CD4-positive, alpha-beta T cell treated with Interleukin-1 beta for 1 hour (primary cell): ENCODE results near the gene UTF1.
A peak's percentile ranks its signal among the peaks of the same experiment; 100 is the strongest.
"Not testable (repeated sequence)": the region's sequence is repeated elsewhere in the genome, so short reads cannot be mapped to it uniquely, and the experiment has no call there.

ENCODE experiments used
- DNase-seq, 2 donors: peaks; one replicate each; pipeline ENCODE4 v3.0.0-alpha.2; 2020 to 2022

UTF1 gene

DNA sequence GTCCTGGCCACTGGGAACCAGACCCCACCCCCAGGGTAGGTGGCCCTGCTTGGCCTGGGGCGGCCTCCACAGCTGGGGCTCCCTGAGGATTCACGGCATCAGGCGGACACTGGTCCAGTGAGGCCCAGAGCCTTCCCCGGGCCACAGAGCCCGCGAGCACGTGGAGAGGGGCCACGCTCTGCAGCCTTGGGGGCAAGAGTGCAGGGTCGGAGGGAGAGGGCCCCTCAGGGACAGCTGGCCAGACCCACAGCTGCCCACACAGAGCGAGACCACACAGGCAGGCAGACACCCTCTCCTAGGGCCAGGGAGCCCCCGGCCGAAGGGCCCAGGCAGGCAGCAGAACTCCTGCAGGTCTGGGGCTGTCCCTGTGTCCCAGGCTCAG, 18.3 kb downstream of the UTF1 start:
- no peak for DNase-seq

DNA sequence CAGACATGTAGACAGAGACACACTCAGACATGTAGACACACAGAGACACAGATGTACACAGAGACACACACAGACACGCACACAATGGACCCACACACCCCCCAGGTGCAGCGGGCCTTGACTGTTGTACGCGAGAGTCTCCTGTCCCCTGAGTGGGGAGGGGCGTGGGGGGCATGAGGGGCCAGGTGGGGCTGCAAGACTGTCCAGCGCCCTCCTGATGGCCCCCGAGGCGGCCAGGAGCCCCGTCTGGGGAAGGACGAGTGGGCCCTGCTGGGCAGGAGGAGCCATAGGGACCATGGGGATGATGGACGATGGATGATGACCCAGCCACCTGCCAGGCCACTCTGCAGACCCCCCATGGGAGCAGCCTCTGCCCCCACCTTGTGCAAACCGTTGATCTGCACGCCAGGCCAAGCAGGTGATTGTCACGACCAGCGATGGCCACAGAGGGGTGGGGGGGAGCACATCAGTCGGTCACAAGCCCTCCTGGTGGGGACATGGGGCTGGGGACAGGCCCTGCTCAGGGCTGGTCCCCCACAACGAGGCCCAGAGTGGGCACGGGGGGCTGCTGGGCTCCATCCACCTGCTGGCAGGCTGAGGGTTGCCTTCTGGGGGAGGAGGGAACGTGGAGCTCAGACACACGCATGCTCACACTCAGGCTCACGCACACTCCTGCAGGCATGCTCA, 19.2 kb downstream of the UTF1 start:
- no peak for DNase-seq

DNA sequence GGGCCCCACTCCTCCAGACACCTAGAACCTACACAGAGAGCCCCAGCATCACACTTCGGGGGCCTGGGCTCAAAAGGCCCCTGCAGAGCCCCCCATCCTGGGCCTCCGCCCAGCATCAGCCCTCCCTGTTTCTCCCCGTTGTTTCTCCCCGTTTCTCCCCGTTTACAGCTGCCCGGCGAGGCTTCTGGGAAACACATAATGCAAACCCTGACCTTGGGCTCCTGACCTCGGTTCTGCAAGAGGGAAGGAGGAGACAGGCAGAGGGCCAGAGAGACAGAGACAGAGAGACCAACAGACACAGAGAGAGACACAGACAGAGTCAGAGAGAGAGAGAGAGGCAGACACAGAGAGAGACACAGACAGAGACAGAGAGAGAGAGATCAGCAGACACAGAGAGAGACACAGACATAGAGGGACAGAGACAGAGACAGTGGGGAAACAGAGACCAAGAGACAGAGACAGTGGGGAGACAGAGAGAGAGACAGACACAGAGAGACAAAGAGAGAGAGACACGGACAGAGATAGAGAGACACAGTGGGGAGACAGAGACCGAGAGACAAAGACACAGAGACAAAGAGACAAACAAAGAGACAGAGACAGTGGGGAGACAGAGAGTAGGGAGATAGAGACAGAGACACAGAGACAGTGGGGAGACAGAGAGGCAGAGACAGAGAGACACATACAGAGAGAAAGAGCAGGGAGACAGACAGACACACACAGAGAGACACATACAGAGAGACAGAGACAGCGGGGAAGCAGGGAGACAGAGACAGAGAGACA, 20.1 kb downstream of the UTF1 start:
- DNase-seq: no peak

DNA sequence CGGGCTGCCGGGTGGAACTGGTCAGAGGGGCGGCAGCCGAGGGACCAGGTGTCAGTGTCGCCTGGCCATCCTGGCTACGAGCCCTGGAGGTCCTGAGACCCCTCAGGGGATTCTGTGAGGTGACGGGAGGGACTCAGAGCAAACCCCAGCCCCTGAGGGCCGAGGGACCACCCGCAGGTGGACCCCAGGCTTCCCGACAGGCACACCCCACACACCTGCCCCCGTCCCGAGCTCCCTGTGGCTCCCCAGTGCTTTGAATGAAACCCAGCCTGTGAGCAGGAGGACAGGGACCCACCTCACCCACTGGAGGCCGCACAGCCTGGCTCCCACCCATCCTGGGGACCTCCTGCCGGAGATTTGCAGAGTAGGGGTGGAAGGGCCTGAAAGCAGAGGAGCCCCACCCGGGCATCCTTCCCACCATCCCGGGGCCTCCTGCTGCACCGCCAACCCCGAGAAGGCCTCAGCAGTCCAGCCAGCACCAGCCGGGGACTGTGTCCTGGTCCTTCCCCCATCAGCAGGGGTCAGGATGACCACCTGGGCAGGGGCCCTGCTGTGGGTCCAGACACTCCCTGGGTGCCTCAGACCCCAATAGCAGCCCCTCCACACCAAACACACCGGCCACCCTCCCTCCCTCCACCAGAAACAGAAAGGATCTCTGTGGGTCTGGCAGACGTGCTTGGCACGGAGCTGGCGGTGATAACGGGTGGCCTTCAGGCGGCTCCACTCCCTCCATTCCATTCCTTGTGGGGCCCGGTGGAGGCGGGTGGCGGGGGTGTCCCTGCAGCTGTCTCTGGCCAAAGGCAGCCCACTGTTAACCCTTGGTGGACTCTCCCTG, 21.6 kb downstream of the UTF1 start:
- DNase-seq: no peak

DNA sequence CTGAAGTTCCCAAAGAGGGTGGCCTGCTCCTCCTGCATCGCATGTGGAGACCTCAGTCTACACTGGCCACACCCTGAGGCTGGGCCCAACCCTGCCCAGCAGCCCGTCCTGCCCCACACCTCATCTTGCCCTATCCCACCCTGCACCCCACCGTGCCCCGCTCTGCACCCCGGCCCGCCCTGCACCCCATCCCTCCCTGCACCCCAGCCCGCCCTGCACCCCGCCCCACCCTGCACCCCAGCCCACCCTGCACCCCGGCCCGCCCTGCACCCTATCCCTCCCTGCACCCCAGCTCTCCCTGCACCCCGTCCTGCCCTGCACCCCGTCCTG, 22.2 kb downstream of the UTF1 start:
- DNase-seq: no peak

DNA sequence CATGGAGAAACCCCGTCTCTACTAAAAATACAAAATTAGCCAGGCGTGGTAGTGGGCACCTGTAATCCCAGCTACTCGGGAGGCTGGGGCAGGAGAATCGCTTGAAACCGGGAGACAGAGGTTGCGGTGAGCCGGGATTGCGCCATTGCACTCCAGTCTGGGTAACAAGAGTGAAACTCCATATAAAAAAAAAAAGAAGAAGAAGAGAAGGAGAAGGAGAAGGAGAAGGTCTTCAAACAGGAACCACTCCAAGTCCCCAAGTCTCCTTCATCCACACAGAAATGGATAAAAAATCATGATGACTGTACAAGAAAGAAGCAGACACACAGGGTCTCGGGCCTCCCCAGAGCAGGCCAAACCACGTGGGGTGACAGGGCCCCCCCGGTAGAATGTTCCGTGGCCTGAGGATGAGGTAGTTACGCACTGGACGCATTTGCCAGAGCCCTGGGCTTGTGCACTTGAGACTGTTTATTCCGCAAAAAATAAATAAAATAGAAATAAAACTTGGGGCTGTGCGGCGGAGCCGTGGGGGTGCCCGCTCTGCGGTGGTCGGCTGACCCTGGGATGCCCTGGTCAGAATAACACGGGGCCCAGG, 23.4 kb downstream of the UTF1 start:
- DNase-seq: no peak

DNA sequence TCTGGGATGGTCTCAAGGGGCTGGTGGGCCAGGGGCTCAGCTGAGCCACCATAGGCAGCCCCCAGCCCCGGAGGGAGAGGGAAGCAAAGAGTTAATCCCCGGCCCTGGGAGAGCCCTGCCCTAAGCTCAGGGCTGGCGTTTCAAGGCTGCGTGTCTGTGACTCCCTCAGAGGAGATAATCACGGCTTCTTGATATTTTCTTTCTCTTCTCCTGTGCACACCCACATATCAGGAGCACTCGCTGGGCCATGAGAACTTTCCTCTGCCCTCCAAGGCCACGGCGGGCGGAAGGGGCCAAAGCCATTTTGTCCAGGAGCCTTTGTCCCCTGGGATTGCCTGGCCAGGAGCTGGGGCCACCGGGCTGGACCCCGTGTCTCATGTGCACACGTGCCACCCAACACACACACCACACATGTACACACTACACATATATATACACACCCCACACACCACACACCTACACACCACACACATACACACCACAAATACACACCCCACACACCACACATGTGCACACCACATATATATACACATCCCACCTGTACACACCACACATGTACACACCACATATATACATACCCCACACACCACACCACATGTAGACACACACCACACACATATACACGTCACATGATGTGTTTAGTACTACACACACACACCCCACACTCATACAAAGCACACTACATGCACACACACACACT, 24.6 kb downstream of the UTF1 start:
- DNase-seq: no peak

DNA sequence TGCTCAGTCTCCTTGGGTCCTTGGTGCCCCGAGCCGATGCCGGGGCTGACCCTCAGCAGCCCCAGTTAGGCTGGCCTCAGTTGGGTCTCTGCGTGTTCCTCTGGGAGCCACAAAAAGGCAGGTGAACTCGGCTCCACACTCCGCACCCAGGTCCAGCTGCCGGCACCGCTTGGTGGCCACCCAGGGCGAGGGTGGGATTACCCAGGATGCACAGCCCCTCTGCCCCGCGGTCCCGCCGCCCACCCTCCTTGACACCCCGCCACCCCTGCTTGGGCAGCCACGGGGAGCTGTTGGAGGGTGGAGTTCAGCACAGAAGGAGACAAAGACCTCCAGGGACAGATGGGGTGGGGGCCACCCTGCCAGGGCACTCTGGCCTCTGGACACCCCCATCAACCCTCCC, 25.3 kb downstream of the UTF1 start:
- no peak for DNase-seq

DNA sequence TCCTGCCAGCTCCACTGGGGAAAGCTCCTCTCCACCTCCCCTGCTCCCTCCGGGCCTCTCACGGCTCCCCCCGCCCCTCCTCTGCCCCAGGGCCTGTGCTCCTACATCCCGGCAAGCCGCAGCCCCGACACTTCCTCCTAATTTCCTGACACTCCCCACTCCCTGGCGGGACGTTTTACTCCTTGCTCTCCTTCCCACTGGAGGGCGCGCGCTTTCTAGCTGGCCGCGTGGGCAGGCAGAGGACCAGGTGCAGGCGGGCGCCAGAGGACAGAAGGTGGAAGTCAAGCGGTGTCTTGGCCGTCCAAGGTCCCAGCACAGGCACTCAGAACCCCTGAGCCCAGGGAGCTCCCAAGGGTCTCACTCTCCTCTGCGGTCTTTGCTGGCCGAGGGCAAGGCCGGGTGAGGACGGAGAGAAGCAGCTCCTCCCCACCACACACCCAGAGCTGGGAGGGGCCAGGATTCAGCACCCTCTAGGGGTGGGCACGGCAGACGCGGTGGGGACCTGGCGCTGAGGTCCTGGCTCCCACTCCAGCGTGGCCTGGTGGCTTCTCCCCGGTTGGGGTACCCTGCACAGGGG, 27.6 kb downstream of the UTF1 start:
- peak in 1 of 2 donors; percentile 44 for DNase-seq

DNA sequence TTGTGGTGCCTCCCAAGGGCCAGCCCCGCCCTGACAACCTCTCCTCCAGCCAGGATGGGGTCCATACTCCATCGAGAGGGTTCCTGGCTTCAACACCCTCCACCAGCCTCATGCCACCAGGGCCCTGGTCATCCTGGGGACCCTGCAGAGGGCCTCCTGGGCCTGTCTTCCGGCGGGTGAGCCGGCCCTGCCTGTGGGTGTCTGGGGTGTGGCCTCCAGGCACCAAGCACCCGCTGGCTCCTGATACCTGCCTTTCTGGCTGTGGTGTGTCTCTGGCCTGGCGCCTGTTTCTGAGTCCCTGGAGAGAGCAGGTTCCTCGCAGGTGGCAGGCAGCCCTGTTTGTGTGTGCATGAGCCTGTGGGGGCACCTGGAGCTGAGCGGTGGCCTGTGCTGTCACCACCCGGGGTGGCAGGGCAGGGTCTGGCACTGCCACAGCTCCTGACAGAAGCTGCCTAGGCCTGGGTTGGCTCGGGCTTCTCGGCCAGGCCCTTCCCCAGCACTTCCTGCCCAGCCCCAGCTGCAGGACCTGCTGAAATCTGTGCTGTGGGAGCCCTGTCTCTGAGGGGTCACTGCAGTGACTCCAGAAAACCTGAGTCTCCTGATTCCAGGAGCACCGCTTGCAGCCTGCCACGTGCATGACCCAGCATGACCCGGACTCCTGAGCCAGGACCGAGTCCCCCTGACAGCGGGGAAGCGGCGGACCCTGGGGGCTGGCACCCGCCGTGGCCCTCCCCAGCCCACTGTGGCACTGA, 28.2 kb downstream of the UTF1 start:
- peak; percentile 35 to 41 for DNase-seq

DNA sequence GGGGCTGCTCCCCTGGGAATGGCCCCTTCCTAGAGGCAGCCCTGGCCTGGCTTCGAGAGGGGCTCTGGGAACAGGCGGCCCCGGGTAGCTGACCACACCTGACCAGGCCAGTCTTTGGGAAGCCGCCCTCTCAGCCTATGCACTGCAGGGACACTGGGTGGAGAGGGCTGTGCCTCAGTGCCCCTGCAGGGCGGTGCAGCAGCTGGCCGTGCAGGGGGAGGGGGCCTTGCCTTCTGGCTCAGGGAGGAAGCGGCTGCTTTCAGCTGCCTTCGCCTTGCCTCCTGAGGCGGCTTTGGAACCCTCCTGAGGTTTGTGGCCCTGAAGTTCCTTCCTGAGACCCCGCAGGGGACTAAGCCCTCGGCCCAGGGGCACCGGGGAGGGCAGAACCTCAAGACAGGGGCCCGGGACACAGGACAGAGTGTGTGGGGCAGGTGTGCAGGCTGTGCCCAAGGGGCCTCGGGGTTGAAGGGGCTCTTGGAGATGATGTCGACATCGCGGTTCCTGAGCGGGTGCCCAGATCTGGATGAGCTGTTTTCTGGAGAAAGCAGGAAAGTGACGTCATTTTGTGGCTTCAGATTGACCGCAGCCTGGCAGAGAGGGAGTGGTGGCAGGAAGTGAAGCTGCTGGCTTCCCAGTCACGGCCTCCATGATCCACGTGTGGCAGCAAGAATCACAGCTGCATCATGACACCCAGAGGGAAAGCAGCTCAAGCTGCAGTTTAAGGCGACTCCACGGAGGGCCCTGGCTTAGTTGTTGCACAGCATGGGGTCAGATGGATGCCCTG, 29.0 kb downstream of the UTF1 start:
- peak; percentile 79 to 85 for DNase-seq

DNA sequence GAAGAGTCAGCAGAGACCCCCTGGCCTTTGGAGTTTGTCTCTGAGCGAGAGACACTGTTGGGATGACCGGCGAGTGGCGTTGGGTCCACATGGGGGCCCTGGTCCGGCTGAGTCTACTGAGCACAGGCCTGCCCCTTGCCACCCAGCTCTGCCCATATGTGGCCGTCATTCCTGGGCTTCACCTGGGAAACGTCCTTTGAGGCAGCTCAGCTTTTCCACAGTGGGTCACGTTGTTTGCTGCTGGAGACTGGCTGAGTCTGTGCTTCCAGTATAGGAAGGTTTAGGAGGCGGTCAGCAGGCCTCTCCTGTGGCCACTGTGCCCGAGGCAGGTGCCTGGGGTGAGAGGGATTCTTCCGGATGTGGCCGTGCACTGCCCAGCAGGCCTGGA, 29.6 kb downstream of the UTF1 start:
- no peak for DNase-seq

DNA sequence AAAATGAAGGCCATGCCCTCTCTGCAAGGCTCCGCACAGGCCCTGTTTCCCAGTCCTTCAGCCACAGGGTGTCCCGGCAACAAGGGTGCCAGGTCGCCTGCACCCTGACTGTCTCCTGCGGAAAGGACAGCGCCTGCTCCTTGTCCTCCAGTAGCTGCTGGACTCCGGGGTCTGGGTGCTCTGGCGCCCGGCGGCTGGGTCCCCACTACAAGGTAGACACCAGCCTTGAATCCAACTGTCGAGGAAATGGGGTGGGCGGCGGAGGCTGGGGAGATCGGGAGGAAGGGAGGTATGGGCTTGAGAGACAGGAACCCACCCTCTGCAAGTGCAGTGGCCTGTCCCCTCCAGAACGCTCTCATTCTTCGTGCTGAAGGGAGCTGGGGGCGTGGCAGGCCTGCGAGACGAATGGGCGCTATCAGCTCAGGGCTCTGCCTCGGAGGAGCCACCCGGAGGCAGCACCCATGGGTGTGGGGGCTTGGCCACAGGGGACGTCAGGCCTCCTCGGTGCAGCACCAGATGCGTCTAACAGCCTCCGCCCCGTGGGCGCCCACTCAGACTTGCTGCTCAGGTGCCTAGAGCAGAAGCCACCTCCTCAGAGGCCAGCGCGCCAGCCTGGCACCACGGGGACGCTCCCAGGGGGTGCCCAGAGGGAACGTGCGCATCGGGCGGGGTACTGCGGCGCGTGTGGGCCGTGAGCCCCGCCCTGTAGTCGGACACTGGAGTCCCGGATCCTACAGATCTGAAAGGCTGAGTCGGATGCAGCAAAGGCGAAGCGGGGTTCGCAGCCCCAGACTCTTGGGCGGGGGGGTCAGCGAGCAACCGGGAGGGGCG, 31.1 kb downstream of the UTF1 start:
- DNase-seq: peak; percentile 65 to 73

DNA sequence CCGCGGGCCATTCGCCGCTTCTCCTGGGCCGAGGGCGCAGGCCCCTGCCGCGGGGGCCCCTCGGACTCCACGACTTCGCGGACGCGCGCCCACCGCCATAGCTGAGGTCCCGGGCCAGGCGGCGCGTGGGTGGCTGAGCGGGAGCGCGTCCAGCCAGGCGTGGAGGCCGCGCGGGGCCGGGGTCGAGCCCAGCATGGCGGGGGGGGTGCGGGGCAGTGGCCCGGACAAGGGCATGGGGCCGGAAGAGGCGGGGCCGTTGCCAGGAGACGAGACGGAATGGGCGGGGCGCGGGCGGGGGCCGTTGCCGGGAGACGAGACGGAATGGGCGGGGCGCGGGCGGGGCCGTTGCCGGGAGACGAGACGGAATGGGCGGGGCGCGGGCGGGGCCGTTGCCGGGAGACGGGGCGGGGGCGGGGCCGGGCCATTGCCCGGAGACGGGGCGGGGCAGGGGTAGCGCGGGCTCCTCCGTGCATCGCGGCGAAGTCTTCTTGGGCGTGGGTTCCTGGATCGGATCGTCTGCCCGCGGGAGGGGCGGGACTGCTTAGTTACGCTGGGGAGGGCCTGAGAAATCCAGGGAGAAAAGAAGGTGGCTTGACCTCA, 31.8 kb downstream of the UTF1 start:
- peak; percentile 90 to 91 for DNase-seq

DNA sequence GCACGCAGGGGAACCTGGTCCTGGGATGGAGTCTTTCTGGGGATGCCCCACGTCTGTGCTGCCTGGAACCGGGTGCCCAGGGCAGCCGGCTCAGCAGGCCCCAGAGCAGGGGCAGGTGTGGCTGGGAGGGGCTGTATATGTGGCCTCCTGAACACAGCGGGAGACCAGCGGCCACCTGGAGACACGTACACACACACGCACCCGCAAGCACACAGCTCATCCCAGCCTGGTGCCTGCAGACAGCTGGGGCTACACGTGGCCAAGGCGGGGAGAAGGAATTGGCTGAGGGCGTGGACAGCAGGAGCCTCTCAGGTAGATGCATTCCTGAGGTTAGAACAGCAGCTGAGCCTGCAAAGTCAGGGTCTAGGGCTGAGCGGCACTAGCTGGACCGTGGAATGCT, 32.7 kb downstream of the UTF1 start:
- no peak for DNase-seq

DNA sequence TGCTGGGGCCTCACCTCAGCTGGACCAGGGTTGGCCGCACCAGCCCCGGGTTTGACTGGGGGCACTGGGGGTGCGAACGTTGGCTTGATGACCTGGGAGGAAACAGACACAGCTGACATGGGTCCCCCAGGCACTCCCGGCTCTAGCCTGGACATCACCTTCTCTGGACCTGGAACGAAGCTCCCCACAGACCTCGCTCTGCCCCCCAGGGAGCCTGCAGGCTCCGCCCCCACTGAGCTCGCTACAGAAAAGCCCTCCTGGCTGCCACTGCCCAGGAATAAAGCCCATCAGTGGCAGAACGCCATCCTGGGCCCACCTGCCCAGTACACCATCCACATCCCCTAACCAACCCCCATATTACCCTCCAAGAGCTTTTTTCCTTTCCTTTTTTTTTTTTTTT, 33.7 kb downstream of the UTF1 start:
- no peak for DNase-seq

DNA sequence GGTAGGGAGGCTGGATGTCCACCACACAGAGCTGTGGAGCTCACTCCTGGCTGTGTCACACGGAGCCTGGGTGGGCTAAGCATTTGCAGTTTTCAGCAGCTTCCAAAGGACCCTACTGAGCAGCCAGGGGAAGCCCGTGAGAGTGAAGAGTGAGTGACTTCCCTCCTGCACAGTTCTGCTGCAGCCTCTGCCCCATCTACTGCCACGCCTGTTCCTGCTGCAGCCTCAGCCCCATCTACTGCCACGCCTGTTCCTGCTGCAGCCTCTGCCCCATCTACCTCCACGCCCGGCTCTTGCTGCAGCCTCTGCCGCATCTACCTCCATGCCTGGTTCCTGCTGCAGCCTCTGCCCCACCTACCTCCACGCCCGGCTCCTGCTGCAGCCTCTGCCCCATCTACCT, 34.4 kb downstream of the UTF1 start:
- peak; percentile 58 to 64 for DNase-seq

DNA sequence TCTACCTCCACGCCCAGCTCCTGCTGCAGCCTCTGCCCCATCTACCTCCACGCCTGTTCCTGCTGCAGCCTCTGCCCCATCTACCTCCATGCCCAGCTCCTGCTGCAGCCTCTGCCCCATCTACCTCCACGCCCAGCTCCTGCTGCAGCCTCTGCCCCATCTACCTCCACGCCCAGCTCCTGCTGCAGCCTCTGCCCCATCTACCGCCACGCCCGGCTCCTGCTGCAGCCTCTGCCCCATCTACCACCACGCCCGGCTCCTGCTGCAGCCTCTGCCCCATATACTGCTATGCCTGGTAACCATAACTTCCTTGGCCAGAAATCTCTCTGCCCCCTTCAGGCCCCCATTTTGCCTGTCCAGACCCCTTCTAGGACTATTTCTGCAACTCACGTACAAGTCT, 35.0 kb downstream of the UTF1 start:
- DNase-seq: not testable (repeated sequence)

DNA sequence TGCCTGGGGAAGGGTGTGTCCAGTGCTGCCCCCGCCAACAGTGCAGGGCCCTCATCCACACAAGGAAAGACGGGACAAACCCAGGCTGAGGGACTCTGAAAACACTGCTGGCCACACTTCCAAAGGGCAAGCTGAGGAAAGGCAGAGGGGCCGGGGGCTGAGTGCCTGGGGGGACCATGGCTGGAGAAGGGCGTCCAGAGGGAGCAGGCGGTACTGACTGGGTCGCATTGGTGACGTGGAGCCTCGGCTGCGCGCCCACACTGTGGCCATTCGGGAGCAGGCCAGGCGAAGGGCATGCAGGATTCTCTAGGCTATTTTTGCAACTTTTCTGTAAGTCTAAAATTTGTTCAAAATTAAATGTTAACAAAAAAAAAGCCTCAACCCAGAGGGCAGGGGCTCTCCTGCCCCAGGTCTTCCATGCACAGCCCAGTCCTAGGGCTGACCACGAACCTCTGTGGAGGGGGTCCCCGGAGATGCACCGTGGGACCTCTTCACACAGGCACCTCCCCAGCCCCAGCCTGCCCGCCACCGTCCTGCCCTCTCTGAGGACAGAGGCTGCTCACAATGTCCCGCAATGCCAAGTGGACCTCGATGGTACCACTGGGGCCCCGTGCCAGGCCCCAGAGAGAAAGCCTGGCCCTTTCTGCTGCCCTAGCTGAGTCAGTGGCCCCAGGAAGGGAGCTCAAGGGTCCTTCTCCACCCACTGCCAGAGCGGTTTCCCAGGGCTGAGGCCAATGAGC, 36.2 kb downstream of the UTF1 start:
- DNase-seq: no peak
